ENCODE results near the gene STK11.

STK11 gene

GRCh38 chr19:1262623-1263123 is 57.1 kb downstream of the STK11 start:
- no peak for DNase-seq

GRCh38 chr19:1263188-1263587 is 57.6 kb downstream of the STK11 start:
- DNase-seq, result no peak

GRCh38 chr19:1264801-1265614 is 59.4 kb downstream of the STK11 start:
- no peak for DNase-seq

GRCh38 chr19:1265615-1266128 is 60.1 kb downstream of the STK11 start:
- DNase-seq, result no peak

- DNase-seq, result peak; percentile 94
Observed at GRCh38 chr19:1266129-1266915, 60.7 kb downstream of the STK11 start.

- DNase-seq, result peak; percentile 80
Observed at GRCh38 chr19:1266916-1267476, 61.4 kb downstream of the STK11 start.

- DNase-seq, result no peak
Observed at GRCh38 chr19:1267477-1268225, 62.1 kb downstream of the STK11 start.

- DNase-seq, result no peak
Observed at GRCh38 chr19:1268226-1269064, 62.9 kb downstream of the STK11 start.

GRCh38 chr19:1269065-1269477 is 63.5 kb downstream of the STK11 start, which contains the start of gene CIRBP:
TSS of gene CIRBP (plus strand) at chr19:1269332. CDS start at chr19:1270934, 1,602 bp downstream.
- peak; percentile 100 for DNase-seq

GRCh38 chr19:1269478-1270212 is 64.1 kb downstream of the STK11 start:
- peak; percentile 92 for DNase-seq

GRCh38 chr19:1270213-1270853 is 64.8 kb downstream of the STK11 start:
- DNase-seq, result peak; percentile 43

- DNase-seq, result no peak
Observed at GRCh38 chr19:1270854-1271527, 65.4 kb downstream of the STK11 start.

- DNase-seq, result no peak
Observed at GRCh38 chr19:1271528-1272422, 66.2 kb downstream of the STK11 start.

- no peak for DNase-seq
Observed at GRCh38 chr19:1272423-1273262, 67.1 kb downstream of the STK11 start.

GRCh38 chr19:1273263-1274041 is 67.9 kb downstream of the STK11 start:
- no peak for DNase-seq

GRCh38 chr19:1274081-1274851 is 68.7 kb downstream of the STK11 start:
- no peak for DNase-seq

Measured in activated CD4-positive, alpha-beta T cell treated with anti-CD3 and anti-CD28 coated beads, Interleukin-2, Interleukin-6, amounts not matched to agents 100 ng/mL and 50 ng/mL, durations not matched to agents 16 hours and 8 hours (primary cell).